ENCODE data around the gene SUDS3.

Gene SUDS3

GRCh38 chr12:118356809-118357256 lies 19.5 kb upstream of the SUDS3 start:
- no peak overlapping the region for H3K4me3 ChIP-seq (ENCODE audit: low read length)
- TF ChIP-seq, protein P1, sequence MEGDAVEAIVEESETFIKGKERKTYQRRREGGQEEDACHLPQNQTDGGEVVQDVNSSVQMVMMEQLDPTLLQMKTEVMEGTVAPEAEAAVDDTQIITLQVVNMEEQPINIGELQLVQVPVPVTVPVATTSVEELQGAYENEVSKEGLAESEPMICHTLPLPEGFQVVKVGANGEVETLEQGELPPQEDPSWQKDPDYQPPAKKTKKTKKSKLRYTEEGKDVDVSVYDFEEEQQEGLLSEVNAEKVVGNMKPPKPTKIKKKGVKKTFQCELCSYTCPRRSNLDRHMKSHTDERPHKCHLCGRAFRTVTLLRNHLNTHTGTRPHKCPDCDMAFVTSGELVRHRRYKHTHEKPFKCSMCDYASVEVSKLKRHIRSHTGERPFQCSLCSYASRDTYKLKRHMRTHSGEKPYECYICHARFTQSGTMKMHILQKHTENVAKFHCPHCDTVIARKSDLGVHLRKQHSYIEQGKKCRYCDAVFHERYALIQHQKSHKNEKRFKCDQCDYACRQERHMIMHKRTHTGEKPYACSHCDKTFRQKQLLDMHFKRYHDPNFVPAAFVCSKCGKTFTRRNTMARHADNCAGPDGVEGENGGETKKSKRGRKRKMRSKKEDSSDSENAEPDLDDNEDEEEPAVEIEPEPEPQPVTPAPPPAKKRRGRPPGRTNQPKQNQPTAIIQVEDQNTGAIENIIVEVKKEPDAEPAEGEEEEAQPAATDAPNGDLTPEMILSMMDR (conservative IDR thresholded peaks at IDR 0.05; ENCODE audit: low read length), result no peak
- DNase-seq (ENCODE audit: low read depth), result peak; percentile 92

GRCh38 chr12:118357257-118358007 lies 18.9 kb upstream of the SUDS3 start:
- TF ChIP-seq, protein P1 (conservative IDR thresholded peaks at IDR 0.05; ENCODE audit: low read length), result peak; percentile 17; the same call in 1 of the 2 replicates
- DNase-seq (ENCODE audit: low read depth), result peak; percentile 68
- no peak overlapping the region for H3K4me3 ChIP-seq (ENCODE audit: low read length)

DNA sequence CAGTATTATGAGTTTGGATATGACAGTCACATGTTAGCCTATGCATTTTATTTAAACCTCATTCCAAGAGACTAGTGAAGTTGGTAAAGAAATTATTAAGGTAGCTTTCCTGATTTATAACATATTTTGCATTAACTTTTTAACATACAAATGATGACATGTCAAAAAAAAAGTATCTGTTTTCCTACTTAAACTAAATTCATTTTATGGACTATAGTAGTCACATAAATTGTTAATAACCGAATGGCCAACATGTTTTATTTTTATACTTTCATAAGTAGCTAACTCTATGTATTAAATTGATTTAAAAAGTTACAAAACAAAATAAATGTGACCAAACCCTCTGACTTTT lies 18.4 kb upstream of the SUDS3 start:
- TF ChIP-seq, protein P1 (conservative IDR thresholded peaks at IDR 0.05; ENCODE audit: low read length), result no peak
- H3K4me3 ChIP-seq (ENCODE audit: low read length), result no peak overlapping the region
- no peak for DNase-seq (ENCODE audit: low read depth)

DNA sequence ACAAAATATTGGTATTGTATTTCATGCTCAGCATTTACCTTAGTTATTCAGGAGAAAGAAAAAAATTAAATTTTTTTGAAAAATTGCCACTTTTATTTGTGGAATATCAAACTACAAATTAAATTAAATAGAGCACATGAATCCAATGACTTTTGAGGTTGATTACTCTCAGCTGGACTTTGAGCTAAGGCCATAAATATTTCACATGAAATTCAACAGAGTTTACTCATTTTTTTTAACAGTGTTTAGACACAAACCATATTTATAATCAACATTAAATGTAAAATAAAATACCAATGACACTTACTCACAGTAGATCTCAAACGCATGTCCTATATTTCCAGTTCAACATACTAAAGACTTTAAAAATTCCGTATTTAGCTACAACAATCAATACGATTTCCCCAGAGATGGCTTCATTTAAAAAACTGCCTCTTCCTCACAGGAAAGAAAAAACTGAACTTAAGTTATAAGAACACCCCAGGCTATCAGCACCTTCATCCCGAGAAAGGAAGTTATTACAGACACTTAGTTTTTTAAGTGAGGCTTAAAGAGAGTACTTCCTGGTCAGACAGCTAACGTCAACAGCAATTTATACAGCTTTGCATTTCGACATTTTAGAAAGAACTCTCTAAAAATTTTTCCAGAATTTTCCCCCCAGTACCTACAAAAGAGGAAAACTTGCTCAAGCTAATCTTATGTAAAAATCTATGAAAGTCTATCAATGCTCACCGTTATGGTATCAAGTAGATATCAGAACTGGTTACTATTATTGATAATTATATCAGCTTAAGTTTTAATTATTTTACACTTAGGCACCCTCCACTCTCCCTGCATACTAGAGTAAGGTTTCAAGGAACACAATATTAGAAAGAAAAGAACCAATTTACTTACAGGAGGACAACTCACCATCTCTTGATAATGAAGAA lies 17.5 kb upstream of the SUDS3 start:
- TF ChIP-seq, protein P1 (conservative IDR thresholded peaks at IDR 0.05; ENCODE audit: low read length), result no peak
- H3K4me3 ChIP-seq (ENCODE audit: low read length), result no peak overlapping the region
- DNase-seq (ENCODE audit: low read depth), result no peak

- DNase-seq (ENCODE audit: low read depth), result no peak
- H3K4me3 ChIP-seq (ENCODE audit: low read length), result no peak overlapping the region
- TF ChIP-seq, protein P1 (conservative IDR thresholded peaks at IDR 0.05; ENCODE audit: low read length), result no peak
These were observed 16.8 kb upstream of the SUDS3 start for GRCh38 chr12:118359541-118359915.

GRCh38 chr12:118361092-118361404 lies 15.3 kb upstream of the SUDS3 start:
- H3K4me3 ChIP-seq (ENCODE audit: low read length), result no peak overlapping the region
- TF ChIP-seq, protein P1 (conservative IDR thresholded peaks at IDR 0.05; ENCODE audit: low read length), result no peak
- DNase-seq (ENCODE audit: low read depth), result no peak
